Vagina (tissue), 2 donors: ENCODE measurements around the gene ZCCHC2. TPM values are rescaled to one million over a fixed set of nuclear protein-coding genes. Genes with fewer than 3 reads are reported as not detected.

ENCODE experiments used
- DNase-seq, 2 donors: peaks; one replicate each; pipeline ENCODE4 v3.0.0-alpha.2; 2017; ENCODE audit errors: extremely low spot score in 2 of 2
- H3K27ac ChIP-seq: fragments of 200-600 bp; sonication (generic); one replicate; pipeline ENCODE4 v1.5.1; 2019
- H3K27me3 ChIP-seq: fragments of 200-600 bp; sonication (generic); one replicate; pipeline ENCODE4 v1.5.1; 2019
- H3K36me3 ChIP-seq, 2 donors: fragments of 200-600 bp; sonication (generic); one replicate each; pipeline ENCODE4 v1.5.1; 2017 to 2019
- H3K4me1 ChIP-seq: fragments of 200-600 bp; sonication (generic); one replicate; pipeline ENCODE4 v1.5.1; 2019
- H3K4me3 ChIP-seq, 2 donors: fragments of 200-600 bp; sonication (generic); 1 replicate in 1 of 2; 2 replicates in 1 of 2; pipeline ENCODE4 v1.5.1; 2016 to 2019
- H3K9me3 ChIP-seq: fragments of 200-600 bp; sonication (generic); one replicate; pipeline ENCODE4 v1.5.1; 2019
- POLR2A ChIP-seq, 2 donors: fragments of 450-650 bp; IDR thresholded peaks; one replicate each; pipeline ENCODE4 v1.6.1; 2017; ENCODE audit warnings: antibody characterized with exemption in 2 of 2, mild to moderate bottlenecking in 2 of 2, moderate library complexity in 2 of 2
- POLR2AphosphoS5 ChIP-seq, 2 donors: sonication (generic); formaldehyde crosslinking; IDR thresholded peaks; one replicate each; pipeline ENCODE4 v1.9.0; 2017; ENCODE audit warnings: antibody characterized with exemption in 2 of 2, mild to moderate bottlenecking in 2 of 2, low read depth in 1 of 2; ENCODE audit not compliant: insufficient read depth in 1 of 2
- intact Hi-C: fragments of 100-400 bp; cut with DNase I; formaldehyde crosslinking; loops from one replicate; pipeline ENCODE4 v1.15.1; 2023
- total RNA-seq: library from RNA; depleted of rRNA; stranded (reverse); fragments of >200 nt; gene quantifications from one replicate; pipeline ENCODE4 v1.2.3, GENCODE V29; 2016
- TF ChIP-seq, protein P1 (sequence below), 3 experiments: fragments of 450-650 bp in 2 of 3; fragments of 200-600 bp in 1 of 3; sonication (generic) in 1 of 3; IDR thresholded peaks; one replicate each; pipeline ENCODE4 v1.5.1; 2017 to 2019; ENCODE audit warnings: antibody characterized with exemption in 3 of 3, mild to moderate bottlenecking in 2 of 3, moderate library complexity in 2 of 3

The ZCCHC2 gene
- total RNA-seq, 1 donor from 2014 or later: 30.4 TPM

DNA sequence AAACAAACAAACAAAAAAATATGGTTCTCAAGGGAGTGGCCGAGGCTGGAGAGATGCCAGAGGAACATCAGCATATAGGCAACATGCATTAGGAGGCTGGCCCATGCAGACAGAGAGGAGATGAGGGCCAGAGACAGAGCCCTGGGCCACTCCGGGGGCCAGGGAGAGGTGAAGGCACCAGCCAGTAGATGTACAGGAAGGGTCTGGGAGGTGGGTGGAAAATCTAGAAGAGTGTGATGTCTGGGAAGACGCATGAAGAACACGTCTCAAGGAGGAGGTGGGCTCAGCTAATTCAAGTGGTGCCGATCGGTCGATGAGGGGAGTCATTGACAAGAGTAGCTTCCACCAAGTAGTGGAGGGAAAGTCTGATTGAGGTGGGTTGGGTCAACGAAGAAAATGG, 79.9 kb downstream of the ZCCHC2 start:
- intact Hi-C loops: no loop called here
- H3K27me3 ChIP-seq: no peaks in the 10 kb centered on the region
- TF ChIP-seq POLR2A (IDR thresholded peaks at IDR 0.05) (no peak), POLR2AphosphoS5 (IDR thresholded peaks at IDR 0.05; ENCODE audit: insufficient read depth in 1 of 2, low read depth in 1 of 2) (no peak)
- TF ChIP-seq, protein P1, sequence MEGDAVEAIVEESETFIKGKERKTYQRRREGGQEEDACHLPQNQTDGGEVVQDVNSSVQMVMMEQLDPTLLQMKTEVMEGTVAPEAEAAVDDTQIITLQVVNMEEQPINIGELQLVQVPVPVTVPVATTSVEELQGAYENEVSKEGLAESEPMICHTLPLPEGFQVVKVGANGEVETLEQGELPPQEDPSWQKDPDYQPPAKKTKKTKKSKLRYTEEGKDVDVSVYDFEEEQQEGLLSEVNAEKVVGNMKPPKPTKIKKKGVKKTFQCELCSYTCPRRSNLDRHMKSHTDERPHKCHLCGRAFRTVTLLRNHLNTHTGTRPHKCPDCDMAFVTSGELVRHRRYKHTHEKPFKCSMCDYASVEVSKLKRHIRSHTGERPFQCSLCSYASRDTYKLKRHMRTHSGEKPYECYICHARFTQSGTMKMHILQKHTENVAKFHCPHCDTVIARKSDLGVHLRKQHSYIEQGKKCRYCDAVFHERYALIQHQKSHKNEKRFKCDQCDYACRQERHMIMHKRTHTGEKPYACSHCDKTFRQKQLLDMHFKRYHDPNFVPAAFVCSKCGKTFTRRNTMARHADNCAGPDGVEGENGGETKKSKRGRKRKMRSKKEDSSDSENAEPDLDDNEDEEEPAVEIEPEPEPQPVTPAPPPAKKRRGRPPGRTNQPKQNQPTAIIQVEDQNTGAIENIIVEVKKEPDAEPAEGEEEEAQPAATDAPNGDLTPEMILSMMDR (IDR thresholded peaks at IDR 0.05): no peak
- no peaks in the 10 kb centered on the region for H3K9me3 ChIP-seq
- H3K4me3 ChIP-seq: no peak overlapping the region
- no peak overlapping the region for H3K27ac ChIP-seq
- H3K4me1 ChIP-seq: no peaks in the 10 kb centered on the region
- no peak for DNase-seq
- no peaks in the 10 kb centered on the region for H3K36me3 ChIP-seq

DNA sequence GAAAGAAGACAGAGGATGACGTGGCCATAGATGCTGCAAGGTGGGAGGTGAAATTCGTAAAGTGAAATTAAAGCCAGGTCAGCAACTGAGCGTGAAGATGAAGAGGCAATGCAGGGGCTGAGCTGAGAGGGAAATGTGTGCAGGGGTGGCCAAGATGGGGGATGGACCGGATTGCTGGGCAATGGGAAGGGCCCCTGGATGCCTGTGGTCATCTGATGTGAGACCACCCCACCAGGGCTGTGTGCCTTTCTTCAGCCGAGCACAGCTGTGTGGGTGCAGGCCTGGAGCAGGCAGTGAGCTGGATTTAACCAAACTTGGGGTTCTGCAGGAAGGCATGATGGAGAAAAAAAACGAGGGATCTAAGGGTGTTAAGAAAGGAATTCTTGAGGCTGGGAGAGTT, 80.4 kb downstream of the ZCCHC2 start:
- no peak for DNase-seq
- Histone ChIP-seq H3K27ac (no peak overlapping the region), H3K9me3 (no peaks in the 10 kb centered on the region), H3K4me1 (no peaks in the 10 kb centered on the region), H3K4me3 (no peak overlapping the region), H3K27me3 (no peaks in the 10 kb centered on the region), H3K36me3 (no peaks in the 10 kb centered on the region)
- intact Hi-C loops: no loop called here
- no peak for TF ChIP-seq POLR2A (IDR thresholded peaks at IDR 0.05)
- TF ChIP-seq, protein P1 (IDR thresholded peaks at IDR 0.05): no peak
- no peak for TF ChIP-seq POLR2AphosphoS5 (IDR thresholded peaks at IDR 0.05; ENCODE audit: insufficient read depth in 1 of 2, low read depth in 1 of 2)

DNA sequence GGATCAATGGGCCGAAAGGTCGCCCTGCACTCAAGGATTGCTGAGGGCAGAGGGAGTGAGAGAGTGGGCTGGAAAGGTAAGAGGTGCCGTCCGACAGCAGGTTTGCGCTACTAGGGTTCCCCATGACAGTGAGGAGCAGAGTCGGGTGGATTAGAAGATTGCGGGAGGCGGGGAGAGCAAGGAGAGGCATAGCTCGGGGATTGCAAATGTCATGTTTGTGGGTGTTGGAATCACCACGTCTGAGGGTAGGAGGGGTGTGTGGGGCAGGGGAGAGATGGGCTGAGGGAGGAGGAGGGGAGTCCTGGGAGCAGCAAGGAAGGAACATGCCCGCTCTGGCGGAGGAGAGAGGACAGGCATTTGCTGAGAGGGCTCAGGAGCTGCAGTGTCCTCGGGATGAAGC, 81.2 kb downstream of the ZCCHC2 start:
- TF ChIP-seq, protein P1 (IDR thresholded peaks at IDR 0.05): no peak
- TF ChIP-seq POLR2A (IDR thresholded peaks at IDR 0.05): no peak
- TF ChIP-seq POLR2AphosphoS5 (IDR thresholded peaks at IDR 0.05; ENCODE audit: insufficient read depth in 1 of 2, low read depth in 1 of 2): no peak
- Histone ChIP-seq H3K36me3 (no peaks in the 10 kb centered on the region), H3K27ac (no peak overlapping the region), H3K9me3 (no peaks in the 10 kb centered on the region), H3K4me3 (no peak overlapping the region), H3K27me3 (no peaks in the 10 kb centered on the region), H3K4me1 (no peaks in the 10 kb centered on the region)
- intact Hi-C loops: no loop called here
- DNase-seq: no peak

DNA sequence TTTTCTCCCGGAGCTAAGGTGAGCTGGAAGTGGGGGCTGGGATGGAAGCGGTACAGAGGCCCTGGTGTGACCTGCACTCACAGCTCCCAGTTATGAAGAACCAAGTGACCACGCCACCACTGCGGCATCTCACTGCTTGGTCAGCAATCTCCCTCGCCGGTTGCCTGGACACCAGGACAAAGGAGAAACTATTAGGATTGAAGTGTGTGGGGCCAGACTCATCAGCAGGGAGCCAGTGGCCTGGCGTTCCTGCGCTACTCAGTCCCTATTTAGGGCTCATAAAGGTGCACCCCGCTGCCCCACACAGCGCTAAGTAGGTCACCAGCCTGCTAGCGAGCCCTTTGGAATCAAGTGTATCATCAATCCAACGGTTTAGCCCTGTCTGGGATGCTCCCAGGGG, 82.9 kb downstream of the ZCCHC2 start:
- intact Hi-C loops: no loop called here

DNA sequence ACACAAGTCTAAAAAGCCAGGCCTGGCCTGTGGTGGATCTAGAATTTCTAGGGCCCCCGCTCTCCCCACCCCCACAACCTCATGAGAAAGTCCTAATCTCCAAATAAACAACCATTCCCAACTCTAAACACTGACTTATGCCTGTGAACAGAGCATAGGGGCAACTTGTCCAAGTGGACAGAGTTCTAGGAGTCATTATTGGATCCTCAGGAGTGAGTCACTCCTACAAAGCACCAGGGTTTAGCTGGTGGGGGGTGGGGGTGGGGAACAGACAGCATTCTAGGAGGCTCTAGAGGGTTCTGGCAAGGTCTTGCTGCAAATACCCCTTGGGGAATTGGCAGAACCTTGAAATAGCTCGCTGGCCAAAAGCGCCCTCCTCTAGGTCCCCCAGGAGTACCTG, 83.3 kb downstream of the ZCCHC2 start:
- H3K4me3 ChIP-seq: no peak overlapping the region
- H3K9me3 ChIP-seq: no peaks in the 10 kb centered on the region
- no peaks in the 10 kb centered on the region for H3K4me1 ChIP-seq
- H3K36me3 ChIP-seq: no peaks in the 10 kb centered on the region
- H3K27ac ChIP-seq: no peak overlapping the region
- intact Hi-C loops: no loop called here
- H3K27me3 ChIP-seq: no peaks in the 10 kb centered on the region
- TF ChIP-seq POLR2AphosphoS5 (IDR thresholded peaks at IDR 0.05; ENCODE audit: insufficient read depth in 1 of 2, low read depth in 1 of 2) (no peak), POLR2A (IDR thresholded peaks at IDR 0.05) (no peak)
- TF ChIP-seq, protein P1 (IDR thresholded peaks at IDR 0.05): no peak
- DNase-seq: no peak

More for the DNA sequence above, 82.9 kb downstream of the ZCCHC2 start:
- Histone ChIP-seq H3K27ac (no peak overlapping the region), H3K36me3 (no peaks in the 10 kb centered on the region), H3K4me1 (no peaks in the 10 kb centered on the region), H3K9me3 (no peaks in the 10 kb centered on the region), H3K4me3 (no peak overlapping the region), H3K27me3 (no peaks in the 10 kb centered on the region)
- no peak for DNase-seq
- TF ChIP-seq POLR2AphosphoS5 (IDR thresholded peaks at IDR 0.05; ENCODE audit: insufficient read depth in 1 of 2, low read depth in 1 of 2): no peak
- TF ChIP-seq, protein P1 (IDR thresholded peaks at IDR 0.05): no peak
